GM19238 (cell line): ENCODE data around the gene MMP24.
A peak's percentile ranks its signal among the peaks of the same experiment; 100 is the strongest.
"Not testable (repeated sequence)": the region's sequence is repeated elsewhere in the genome, so short reads cannot be mapped to it uniquely, and the experiment has no call there.

Experiments used
- DNase-seq: peaks from one replicate; pipeline ENCODE4 v3.0.0; 2011; ENCODE audit warnings: low spot score; ENCODE audit not compliant: insufficient read length

The MMP24 gene

GRCh38 chr20:35216541-35216940 lies 9.9 kb upstream of the MMP24 start:
- no peak for DNase-seq

GRCh38 chr20:35223941-35224340 lies 2.5 kb upstream of the MMP24 start:
- DNase-seq, result no peak

GRCh38 chr20:35224536-35224935 lies 2.0 kb upstream of the MMP24 start:
- DNase-seq, result no peak

- DNase-seq, result no peak
Observed at GRCh38 chr20:35225319-35226125, 968 bp upstream of the MMP24 start.

- no peak for DNase-seq
Observed at GRCh38 chr20:35226884-35227681, 593 bp downstream of the MMP24 start.

GRCh38 chr20:35232575-35232974 lies 6.1 kb downstream of the MMP24 start:
- DNase-seq, result no peak

- no peak for DNase-seq
Observed at GRCh38 chr20:35235881-35236280, 9.4 kb downstream of the MMP24 start.

GRCh38 chr20:35237486-35237885 lies 11.0 kb downstream of the MMP24 start:
- no peak for DNase-seq

- DNase-seq, result no peak
Observed at GRCh38 chr20:35238170-35238569, 11.7 kb downstream of the MMP24 start.

- no peak for DNase-seq
Observed at GRCh38 chr20:35238735-35239134, 12.2 kb downstream of the MMP24 start.

GRCh38 chr20:35240083-35240810 lies 13.8 kb downstream of the MMP24 start:
- DNase-seq, result no peak

GRCh38 chr20:35240811-35241293 lies 14.4 kb downstream of the MMP24 start:
- DNase-seq, result no peak

- DNase-seq, result no peak
Observed at GRCh38 chr20:35243317-35243716, 16.8 kb downstream of the MMP24 start.

GRCh38 chr20:35243986-35244385 lies 17.5 kb downstream of the MMP24 start:
- DNase-seq, result no peak

GRCh38 chr20:35246723-35247122 lies 20.2 kb downstream of the MMP24 start:
- no peak for DNase-seq

- DNase-seq, result no peak
Observed at GRCh38 chr20:35248641-35249475, 22.4 kb downstream of the MMP24 start.

GRCh38 chr20:35251613-35251940 lies 25.1 kb downstream of the MMP24 start:
- DNase-seq, result no peak

- peak; percentile 31 for DNase-seq
Observed at GRCh38 chr20:35252037-35252461, 25.6 kb downstream of the MMP24 start.

GRCh38 chr20:35252598-35252997 lies 26.1 kb downstream of the MMP24 start:
- DNase-seq, result not testable (repeated sequence)

GRCh38 chr20:35253010-35253409 lies 26.5 kb downstream of the MMP24 start:
- no peak for DNase-seq

GRCh38 chr20:35254448-35254999 lies 28.0 kb downstream of the MMP24 start:
- DNase-seq, result no peak
